Cerebellar cortex (tissue), 1 donor: ENCODE results near the gene PSRC1.
"Not testable (repeated sequence)": the region's sequence is repeated elsewhere in the genome, so short reads cannot be mapped to it uniquely, and the experiment has no call there.

Experiments used
- DNase-seq: peaks from one replicate; pipeline ENCODE4 v3.0.0-alpha.2; 2015; ENCODE audit warnings: low spot score

PSRC1 gene

DNA sequence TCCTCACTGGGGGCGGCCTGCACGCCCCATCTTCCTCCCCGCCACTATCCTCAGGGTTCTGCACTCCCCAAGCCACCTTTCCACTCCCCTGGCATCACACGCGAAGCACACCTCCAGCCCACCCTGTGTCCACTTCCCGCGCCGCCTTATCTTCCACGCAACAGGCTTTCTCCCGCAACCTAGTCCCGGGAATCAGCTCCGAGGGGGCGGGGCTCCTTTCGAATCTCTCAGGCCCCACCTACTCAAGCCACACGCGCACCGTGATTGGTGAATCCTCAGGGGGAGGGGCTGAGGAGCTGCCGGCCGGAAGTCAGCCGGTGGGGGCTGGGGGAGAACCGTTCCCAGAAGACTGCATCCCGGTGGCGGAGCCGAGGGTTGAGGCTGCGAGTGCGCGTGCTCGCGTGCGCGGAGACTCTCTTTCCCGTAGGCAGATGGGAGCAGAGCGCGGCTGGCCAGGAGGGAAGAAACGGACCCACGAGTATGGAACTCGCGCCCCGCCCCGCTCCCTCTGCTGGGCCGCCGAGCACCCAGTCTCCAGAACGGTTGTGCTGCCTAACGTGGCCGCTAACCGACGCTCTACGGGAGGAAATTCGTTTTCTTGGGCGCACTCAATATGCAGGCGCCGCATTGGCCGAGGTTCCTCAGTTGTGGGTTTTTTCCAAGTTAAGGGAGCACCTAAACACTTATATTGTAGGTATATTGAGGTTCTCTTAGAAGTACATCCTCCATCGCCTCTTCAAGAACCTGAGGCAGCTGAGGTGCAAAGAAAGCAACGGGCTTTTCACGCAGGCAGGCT is at the start of gene PSRC1:
Gene PSRC1, minus strand, starts transcription at position 194 of the 796 bp plus-strand sequence.
- peak; percentile 98 for DNase-seq

DNA sequence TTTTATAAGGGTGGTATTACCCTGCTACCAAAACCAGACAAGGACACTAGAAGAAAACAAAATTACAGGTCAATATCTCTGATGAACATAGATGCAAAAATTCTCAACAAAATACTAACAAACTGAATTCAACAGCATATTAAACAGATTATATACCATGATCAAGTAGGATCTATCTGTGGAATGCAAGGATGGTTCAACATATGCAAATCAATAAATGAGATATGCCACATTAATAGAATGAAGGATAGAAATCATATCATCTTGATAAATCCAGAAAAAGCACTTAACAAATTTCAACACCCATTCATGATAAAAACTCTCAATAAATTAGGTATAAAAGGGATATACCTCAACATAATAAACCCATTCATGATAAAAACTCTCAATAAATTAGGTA is 48.2 kb upstream of the PSRC1 start:
- DNase-seq: no peak

DNA sequence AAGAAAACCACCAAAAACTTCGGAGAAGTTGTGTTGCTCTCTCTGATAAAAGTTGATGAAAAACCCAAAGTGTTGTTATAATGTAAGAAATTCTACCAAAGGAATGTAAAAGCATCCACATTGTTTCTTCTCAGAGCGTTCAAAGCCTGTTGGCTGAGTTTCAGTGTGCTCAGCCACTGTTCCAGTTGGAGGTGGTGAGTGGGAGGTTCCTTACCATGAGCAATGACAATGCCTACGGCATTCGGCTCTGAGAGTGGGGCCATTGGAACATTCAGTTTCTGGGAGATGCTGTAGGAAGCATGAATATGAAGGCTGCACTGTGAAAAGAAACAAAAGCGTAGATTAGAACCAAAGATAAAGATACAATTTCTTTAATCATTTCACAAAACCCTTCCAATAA is 44.3 kb upstream of the PSRC1 start:
- DNase-seq: no peak

DNA sequence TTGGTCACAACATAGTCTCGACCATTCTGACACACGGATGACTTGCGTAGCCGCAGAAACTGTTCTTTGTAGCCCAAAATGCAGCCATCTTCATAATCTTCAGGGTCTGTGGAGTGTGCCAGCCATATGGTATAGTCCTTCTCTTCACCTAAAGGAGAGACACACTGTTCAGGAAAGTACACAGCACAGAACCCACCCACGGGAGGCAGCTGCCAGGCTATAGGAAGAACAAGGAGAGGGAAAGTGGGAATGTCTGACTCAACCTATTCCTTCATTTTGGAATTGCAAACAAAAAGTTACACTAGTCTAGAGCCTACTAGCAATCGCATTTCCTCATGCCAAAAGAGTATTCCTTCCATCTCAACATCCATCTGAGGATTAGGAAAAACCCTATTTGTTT is 40.0 kb upstream of the PSRC1 start:
- DNase-seq: no peak

DNA sequence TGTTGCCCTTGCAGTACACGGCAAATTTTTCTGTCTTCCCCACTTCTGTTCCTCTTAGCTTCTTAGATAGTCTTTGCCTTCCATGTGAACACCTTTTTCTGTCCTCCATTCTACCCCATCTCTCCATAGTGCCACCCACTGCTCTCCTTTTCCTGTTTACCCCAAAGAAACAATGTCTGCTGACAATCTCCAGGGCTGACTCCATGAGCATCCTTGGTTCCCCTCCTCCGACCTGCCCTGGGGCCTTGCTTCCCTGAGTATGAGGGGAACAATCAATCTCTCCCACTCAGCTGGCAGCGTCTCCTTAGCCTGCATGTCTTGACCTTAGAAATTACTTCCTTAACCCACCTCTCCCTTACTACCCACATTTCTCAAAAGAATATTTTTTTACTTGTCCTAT is 36.2 kb upstream of the PSRC1 start:
- no peak for DNase-seq

DNA sequence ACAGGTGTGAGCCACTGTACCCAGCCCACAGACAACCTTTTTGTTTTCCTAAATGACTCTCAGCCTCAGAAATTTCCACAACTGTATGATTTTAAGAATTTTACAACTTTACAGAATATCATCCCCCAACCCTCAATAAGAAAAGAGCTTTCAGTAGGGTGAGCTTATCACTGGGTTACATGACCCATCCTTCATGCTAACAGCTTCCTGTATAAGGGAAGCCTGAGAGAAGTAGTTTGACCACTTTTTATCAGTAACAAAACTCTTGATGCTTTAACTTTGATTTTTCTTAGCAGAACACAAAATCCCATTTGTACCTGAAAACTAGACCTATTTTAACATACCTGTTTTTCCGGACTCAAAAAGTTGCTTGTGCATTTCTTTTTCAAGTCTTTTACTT is 33.6 kb upstream of the PSRC1 start:
- DNase-seq: no peak

DNA sequence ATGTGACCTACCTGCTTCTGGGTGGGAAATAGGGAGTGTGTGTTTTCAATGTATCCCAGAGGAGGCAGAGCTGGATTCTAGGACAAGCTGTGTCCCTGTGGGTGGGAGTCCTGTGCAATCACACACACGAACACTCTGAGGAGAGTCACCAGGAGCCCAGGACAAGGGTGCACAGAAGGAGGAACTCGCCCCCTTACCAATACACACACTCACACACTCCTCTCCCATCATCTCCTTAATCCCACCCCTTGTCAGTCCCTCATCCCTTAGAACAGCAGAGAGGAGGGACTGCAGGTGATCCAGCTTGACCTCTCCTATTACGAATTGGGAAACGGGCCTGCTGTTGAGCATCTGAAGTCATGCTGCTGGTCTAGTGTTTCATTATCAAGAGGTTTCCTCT is 32.3 kb upstream of the PSRC1 start:
- no peak for DNase-seq

DNA sequence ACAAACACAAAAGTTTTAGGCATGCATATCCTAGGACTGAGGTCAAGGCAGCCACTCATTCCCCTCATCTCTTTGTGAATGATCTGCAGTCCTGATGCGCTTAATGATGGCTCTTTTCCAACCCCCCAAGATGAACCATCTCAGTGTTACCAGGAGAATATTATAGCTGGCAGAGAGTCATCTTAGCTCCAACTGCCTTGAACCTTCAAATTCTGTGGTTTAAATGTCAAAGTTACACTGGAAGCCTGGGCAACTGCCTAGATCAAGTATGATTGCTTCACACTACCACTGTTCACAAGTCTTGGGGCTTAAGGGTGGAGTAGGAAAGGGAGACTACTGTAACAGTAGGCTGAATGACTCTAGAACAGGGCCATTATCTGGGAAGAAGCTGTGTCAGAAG is 31.9 kb upstream of the PSRC1 start:
- no peak for DNase-seq

DNA sequence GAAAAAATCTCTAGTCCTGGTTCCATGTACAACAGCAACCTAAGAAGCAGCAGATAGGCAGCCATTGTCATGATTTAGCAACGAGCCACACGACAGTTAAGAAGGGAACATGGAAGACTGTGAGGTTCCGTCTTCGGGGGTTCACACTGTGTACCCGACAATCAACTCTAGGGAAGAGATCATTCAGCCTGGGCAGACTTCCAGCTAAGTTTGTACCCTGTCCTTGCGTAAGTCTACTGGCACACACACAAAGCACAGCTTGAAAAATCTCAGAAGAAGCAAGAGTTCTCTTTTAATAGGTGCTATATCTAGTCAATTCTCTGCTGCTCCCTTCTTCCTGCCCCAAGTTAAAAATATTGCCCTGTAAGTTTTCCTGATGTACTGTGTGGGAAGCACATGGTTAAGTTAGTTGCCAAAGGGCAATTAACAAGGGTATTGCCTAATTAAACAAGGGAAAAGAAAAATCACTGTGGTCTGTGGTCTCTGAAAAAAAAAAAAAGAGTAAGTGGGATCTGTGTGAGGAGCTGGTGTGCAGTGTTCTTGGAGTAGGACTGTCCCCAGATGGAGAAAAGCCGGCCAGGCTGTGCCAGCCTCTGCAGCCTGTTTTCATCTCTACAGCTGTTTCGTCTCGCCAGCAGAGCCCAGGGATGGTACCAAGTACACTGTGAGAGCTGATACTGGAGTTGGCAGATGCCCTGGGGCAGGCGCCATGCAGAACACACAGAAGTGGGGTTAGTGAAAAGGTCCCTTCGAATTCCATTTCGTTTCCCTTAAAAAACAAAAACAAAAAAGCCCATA is 30.2 kb upstream of the PSRC1 start:
- DNase-seq: no peak

DNA sequence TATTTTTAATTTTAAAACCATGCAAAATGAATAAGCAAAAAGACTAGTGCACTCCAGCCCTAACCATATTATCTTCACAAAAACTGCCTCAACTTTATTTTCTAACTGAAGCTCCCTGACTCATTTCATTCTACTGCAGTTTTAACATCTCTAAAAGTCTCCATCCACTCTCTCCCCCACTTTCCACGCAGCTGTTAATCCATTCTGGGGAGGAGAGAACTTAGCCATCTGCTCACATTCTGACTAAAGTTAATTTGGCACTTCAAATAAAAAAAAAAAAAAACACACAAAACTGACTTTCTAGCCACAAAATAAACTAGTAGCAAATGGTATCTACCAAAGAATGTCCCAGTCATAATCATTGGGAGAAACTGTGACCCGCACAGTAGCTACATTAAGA is 29.3 kb upstream of the PSRC1 start:
- no peak for DNase-seq

DNA sequence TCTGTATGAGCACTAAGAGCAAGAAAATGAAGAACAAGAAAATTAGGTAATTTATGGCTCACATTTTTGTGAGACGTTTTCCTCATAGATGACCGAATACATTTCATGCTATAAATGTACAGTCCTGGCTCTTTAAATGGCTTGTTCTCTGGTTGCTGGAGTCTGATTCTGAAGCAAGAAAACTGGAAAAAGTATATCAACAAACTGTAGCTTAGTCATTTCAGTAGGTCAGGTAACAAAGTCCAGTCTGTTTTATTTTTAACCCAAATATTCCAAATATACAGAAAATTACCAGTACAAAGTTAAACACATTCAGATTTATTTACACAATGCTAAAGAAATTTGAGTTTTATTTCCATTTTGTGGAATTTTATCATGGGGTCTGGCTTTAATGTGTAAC is 26.4 kb upstream of the PSRC1 start:
- DNase-seq: no peak

DNA sequence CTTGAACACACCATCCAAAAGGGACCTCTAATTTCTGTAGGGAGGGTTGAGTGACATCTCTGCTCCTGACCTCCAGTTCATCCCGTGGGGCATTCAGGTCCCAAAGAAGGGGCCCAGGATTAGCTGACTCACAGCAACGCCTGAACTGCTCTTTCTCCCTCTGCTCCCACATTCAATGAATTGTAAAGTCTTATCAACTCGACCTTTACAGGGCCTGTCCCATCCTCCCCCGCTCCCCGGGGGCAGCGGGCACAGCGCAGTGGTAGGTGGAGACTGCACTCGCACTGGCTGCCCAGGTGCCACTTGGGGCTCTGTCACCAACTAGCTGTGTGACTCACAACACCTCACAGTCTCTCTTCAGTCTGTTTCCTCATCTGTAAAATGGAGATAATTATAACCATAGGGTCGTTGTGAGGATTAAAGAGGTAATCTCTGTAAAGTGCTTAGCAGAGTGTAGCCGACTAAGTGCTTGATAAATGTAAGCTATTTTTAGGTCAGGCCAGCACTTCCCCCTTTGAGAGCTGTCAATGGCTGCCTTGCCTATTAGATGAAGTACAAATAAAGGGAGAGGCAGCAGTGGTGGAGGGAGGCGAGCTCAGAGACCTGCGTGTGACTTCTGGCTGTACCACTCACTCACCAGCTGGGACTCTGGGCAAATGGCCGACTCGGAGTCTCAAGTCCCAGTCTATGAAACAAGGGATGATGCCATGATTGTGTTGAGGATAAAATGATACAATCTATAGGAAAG is 24.5 kb upstream of the PSRC1 start:
- DNase-seq: peak; percentile 26

DNA sequence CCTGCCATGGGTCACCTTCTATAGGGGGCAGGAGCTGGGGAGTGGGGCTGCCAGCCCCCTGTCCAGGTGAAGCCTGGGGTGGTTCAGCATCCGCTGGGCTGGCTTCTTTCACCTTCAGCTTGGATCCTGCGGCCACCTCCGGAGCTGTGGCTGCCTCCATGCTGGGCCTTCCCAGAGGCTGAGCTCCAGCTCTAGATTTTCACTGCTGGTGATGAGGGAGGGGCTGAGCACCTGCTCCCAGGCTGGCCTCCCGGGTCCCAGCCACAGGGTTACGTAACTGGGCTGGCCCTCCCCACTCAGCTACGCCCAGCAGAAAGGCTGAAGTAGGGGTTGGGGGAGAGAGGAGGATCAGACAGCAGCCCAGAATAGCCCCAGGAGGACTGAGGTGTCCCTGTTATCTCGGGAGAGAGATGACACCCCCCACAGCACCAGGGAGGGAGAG is 23.9 kb upstream of the PSRC1 start, which contains the start of gene MYBPHL:
Gene MYBPHL, minus strand, starts transcription at position 180 of the 442 bp plus-strand sequence. Its CDS starts 20 bp downstream, at position 160.
- no peak for DNase-seq

DNA sequence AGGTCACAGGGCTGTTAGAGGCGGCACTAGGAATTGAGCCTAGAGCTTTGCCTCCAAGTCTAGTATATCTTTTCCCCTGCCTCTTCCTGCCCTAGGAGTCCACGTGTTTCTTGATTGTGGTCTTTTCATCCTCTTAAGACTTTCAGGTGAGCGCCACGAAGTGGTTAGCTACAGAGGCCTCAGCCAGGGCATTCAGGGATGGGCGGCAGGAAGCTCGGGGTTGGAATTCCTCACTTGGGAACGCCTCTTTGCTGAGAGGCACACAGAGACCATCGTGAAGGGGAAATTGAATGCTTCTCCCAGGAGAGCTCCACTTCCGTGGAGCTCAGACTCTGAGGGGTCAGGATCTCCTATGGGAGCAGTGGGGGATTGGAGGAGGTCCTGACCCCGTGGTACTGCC is 23.0 kb upstream of the PSRC1 start:
- DNase-seq: not testable (repeated sequence)

DNA sequence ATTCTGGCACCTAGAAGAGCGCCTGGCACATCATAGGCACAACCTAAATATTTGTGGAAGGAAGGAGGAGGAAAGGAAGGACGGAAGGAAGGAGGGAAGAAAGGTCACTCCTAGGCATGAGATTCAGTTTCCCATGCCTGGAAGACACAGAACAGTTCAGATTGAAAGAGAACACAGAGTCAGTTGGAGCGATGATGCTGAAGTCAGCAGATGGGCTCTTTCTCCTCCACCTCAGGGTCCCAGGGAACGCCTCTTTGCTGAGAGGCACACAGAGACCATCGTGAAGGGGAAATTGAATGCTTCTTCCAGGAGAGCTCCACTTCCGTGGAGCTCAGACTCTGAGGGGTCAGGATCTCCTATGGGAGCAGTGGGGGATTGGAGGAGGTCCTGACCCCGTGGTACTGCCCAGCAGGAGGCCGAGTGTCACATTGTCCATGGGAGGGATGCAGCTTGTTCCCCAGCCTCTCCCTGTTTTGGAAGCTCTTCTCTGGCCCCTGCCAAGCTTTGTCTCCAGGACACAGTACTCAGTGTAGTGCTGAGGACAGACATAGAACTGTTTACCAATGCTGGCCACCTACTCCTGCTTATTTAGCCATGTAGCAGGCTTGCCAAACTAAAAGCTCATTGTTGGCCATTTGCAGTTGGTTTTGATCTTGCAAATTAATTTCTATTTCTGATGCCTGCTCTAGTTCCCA is 21.4 kb upstream of the PSRC1 start:
- peak; percentile 29 for DNase-seq

DNA sequence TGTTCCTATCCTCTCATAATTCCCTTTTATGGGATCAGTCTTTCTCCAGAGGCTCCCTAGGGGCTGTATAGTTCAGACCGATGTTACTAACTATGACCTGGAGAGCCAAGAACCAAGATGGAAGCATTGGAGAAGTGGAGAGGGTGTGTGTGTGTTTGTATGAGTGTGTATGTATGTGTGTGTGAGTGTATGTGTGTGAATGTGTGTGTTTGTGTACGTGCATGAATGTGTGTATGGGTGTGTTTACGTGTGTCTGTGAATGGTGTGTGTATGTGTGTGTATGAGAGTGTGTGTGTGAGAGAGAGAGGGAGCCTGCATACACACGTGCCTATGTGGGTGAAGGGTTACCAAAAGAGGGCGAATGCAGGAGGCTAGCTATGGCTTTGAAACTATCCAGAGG is 18.9 kb upstream of the PSRC1 start:
- no peak for DNase-seq

DNA sequence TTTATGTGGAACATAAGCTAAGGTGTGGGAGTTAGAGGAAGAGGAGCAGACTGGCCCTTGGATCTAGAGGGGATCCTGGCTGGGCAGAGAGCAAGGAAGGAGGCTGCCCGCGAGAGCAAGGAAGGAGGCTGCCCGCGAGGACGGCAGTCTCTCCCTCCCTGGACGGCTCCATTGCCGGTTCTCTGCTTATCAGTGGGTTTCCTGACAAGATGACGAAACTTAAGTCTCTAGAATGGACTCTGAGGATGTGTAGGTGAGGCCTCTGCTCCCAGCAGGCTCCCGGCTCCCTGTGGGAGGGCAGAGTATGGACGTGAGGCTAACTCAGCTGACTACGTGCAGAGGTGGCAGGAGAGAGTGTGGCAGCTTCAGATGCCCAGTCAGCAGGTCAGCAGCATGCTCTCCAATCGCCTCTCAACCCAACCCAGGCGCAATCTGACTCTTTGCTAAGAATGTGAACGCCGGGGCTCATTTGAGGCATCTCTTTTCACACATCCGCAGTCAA is 17.8 kb upstream of the PSRC1 start:
- DNase-seq: no peak

DNA sequence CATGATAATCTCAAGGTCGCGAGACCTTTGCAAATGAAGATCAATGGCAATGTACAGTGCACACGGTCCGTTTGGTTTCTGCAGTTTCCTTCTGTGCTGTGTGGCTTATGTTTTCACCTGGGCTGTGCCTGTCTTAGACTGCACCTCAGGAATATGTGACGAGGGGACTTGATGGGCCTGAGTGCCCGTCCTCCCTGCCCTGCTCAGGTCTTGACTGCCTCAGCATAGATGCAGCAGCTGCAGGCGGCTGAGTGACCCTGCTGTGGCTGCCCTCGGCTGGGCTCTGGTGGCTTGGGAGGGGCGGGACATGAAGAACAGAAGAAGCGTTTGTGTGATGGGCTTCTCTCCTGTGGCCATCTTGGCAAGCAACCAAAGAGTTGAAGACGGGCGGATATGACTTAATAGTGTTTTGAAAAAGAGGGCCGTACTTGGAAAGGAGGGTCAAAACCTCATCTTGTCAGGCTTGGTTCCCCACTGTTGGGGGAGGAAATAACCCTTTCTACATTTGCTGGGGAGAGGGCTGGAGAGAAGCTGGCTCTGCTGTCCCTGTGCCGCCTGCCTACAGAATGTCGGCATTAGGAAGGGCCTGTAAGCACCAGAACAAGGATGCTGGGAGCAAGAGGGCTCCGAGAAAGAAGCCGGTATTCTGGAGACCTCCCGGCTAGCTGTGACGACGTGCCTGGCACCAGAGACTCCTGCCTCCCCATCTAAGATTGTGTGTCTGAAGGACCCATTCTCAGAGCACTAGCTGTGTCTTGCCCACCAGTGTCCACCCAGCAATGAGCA is 16.8 kb upstream of the PSRC1 start:
- DNase-seq: no peak

DNA sequence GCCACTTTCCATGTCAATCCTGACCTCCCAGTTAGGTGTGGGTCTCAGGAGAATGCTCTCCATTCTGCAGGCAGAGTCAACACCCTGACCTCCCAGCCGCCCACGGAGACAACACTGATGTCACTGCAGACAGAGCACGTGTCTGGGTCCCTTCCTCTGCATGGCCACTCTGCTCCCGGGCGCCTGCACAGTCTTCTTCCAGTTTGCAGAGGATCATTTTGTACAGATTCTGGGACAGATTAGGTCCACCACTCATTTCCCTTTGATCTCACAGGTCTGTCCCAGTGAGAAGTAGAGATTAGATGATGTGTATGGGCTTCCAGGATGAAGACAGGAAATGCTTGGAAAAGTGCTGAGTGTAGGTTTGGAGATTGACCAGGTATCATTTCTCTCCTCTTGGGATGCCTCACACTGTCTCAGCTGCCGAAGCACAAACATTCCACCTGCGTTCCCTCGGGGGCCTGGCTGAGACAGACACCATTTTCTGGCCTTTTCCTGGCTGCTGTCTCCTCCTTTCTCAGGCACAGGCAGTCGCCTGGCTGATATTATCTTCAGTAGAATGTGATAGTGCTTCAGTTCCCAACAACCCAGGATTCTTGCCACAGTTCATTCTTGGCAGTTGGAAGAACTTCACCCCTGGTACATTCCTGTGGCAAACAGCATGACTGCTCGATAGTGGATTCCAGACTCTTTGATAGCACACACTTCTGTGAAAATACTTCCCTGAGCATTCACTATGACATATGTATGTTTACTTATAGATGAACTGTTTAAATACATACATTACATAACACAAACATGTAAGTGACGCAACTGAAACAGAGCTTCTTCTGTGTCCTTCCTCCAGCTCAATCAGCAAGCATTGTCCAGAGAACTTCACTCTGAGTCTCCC is 16.0 kb upstream of the PSRC1 start:
- no peak for DNase-seq

DNA sequence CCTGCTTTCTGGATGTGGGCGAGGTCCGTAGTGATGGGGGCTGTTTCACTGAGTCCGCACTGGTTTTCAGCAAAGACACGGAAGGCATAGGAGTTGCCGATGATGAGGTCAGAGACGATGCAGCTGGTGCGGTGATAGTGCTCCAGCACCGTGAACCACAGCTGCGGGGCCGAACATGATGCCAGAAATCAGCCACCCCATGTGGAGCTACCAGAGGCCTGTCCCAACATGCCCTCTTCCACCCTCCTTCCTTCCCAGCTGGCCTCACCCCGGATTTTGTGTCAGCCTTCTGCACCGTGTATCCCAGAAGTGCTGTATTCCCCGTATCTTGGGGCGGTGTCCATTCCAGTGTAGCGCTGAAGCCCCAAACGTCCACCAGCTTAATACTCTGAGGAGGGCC is 13.8 kb upstream of the PSRC1 start:
- DNase-seq: no peak
